Hindlimb muscle (tissue), 1 donor: ENCODE data around the gene BATF. TPM values are rescaled to one million over a fixed set of nuclear protein-coding genes. Genes with fewer than 3 reads are reported as not detected.
A peak's percentile ranks its signal among the peaks of the same experiment; 100 is the strongest.

Experiments used
- DNase-seq: peaks from one replicate; pipeline ENCODE4 v3.0.0-alpha.2; 2013
- polyA plus RNA-seq: library from polyadenylated mRNA; unstranded; fragments of 120-200 nt; gene quantifications from one replicate; pipeline ENCODE4 v1.2.1, GENCODE V29; 2013; ENCODE audit not compliant: insufficient read length

Gene BATF
- polyA plus RNA-seq, 1 donor = 1.0 TPM

DNA sequence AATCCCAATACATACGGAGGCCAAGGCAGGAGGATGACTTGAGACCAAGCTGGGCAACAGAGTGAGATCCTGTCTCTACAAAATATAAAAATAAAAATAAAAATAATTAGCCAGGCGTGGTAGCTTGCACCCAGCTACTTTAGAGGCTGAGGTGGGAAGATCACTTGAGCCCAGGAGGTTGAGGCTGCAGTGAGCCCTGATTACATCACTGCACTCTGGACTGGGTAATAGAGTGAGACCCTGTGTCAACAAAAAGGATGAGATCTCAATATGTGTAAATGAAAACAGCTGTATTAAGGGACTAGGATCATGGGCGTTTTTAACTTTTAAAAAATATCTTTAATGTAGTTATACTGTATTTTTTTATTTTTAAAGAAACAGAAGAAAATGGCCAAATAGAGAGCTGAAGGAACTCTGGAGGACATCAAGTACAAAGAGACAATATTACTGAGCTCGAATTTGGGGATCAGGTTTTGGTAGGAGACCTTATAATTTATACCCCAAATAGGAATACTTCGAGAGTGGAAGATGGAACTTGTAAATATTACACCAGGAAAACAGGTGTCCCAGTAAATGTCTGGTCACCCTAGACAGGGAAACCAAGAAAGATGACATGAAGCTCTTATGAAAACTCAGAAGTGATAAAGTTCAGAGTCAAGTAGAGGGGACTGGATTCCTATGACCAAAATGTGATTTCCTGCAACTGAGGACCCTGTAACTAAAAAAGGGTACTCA lies 13.1 kb downstream of the BATF start:
- DNase-seq = no peak

GRCh38 chr14:75537071-75537470 lies 14.8 kb downstream of the BATF start:
- DNase-seq = no peak

DNA sequence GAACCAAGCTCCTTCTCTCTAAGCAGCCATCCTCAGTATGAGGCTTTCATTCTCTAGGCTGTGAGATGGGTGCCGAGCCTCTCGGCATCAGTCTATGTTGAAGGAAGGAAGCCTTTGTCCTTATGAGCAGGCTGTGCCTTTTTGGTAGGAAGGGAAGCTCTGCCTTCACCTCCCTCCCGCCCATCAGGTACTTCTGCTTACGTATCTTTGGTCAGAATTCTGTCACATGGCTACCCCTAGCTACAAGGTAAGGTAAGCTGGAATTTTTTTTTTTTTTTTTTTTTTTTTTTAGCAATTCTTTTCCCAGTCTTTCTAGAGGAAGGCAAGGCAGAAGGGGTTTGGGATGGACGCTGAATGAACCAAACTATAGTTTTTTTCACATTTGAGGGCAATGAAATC lies 16.9 kb downstream of the BATF start:
- DNase-seq = no peak

DNA sequence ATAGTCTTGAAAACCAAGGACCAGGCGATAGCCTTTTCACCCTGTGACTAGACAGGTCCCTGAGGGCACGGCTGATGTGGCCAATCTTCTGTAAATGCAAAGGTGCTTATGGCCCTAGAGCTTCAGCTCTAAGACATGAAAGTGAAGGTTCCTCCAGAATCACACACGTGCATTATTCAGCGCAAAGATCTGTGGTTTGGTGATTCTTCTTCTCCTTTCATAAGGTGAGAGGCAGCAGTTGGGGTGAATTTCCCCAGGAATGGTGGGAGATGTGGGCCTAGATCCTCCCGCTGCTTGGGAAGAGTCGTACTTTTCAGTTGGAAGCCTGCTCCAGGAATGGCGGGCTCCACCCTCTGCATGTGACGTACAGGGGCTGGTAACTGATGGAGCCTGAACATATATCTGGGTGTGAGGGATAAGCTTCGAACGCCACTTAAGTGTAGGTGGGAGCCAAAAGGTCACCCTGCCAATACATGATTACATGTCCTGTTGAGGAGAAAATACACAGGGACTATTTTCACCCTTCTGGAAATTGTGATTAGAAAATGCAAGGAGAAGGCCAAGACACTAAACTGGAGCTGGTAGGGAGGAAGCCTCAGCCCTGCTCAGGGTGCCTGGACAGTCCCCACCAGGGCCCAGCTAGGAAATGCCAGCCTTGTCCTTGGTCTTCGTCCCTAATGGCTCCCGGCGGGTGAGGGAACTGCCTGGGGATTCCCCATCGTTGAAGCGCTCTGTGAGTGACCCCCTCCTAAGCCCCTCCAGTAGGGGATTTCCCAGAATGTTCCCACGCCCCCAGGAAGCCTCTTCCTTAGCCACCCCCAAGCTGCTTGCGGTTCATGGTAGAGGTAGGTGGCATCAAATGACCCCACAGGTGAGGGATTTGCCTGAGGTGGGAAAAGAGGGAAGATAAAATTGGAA lies 17.6 kb downstream of the BATF start:
- DNase-seq = no peak

GRCh38 chr14:75540479-75540851 lies 18.2 kb downstream of the BATF start:
- no peak for DNase-seq

GRCh38 chr14:75542588-75543091 lies 20.4 kb downstream of the BATF start:
- peak; percentile 44 for DNase-seq

GRCh38 chr14:75543253-75543652 lies 21.0 kb downstream of the BATF start:
- no peak for DNase-seq

DNA sequence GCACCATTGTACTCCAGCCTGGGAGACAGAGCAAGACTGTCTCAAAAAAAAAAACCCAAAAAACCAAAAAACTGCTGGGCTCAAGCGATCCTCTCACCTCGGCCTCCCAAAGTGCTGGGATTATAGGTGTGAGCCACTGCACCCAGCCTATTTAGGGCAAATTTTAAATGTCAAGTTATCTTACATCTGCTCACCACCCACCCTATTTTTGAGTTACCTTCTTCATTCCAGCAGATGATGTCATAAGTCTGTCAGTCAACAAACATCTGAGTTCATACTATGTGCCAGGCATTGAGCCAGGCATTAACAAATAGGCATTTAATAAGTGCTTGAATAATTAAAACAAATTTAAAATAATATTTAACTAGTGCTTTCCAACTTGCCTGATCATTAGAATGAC lies 21.5 kb downstream of the BATF start:
- no peak for DNase-seq

DNA sequence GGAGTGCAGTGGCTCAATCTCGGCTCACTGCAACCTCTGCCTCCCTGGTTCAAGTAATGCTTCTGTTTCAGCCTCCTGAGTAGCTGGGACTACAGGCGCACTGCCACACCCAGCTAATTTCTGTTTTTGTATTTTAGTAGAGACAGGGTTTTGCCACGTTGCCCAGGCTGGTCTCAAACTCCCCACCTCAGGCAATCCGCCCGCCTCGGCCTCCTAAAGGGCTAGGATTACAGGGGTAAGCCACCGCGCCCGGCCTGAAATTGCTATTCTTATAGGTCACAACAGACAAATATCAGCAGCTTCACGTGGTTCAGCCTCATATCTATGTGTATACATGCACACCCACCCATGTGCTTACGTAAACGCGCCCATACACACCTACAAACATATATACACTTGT lies 23.6 kb downstream of the BATF start:
- DNase-seq = no peak

GRCh38 chr14:75547552-75548250 lies 25.4 kb downstream of the BATF start:
- DNase-seq = no peak

GRCh38 chr14:75548544-75548943 lies 26.3 kb downstream of the BATF start:
- DNase-seq = no peak

DNA sequence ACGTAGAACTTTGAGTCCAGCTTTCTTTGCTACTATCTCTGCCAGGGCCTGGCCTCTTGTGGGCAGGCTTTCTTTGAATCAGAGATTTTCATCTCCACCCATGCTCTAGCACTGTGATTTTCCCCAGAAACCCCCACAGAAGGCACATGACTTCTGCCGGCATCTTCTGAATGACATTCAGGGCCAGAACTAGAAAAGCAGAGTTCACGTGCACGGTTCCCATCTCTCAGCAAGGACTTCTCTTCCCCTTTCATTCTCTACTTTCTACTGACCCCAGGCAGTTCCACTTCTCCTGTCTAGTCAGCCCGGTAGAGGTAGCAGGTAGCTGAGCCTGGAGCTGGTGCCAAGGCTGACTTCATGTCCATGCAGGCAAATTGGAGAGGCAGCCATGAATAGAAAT lies 26.9 kb downstream of the BATF start:
- peak; percentile 5 for DNase-seq

- DNase-seq = no peak
Observed at GRCh38 chr14:75551021-75551420, 28.8 kb downstream of the BATF start.

- DNase-seq = no peak
Observed at GRCh38 chr14:75553157-75553556, 30.9 kb downstream of the BATF start.

DNA sequence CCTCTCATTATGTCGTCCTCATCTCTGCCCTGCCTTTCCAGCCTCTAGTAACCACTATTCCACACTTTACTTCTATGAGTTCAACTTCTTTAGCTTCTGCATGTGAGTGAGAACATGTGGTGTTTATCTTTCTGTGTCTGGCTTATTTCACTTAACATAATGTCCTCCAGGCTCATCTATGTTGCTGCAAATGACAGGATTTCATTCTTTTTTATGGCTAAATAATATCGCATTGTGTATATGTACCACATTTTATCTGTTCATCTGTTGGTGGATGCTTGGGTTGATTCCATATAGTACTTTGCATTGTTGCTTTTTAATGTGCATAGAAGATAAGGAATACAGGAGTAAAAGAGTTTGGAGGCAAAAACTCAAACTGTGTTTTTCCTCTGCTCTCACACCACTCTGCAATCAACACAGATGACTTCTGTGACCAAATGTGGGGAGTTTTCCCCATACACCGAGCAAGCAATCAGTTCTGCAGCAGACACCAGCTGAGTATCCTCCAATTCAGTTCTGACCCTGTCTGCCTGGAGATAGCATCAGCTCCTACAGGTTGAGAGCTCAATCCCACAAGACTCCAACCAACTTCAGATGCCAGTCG lies 31.6 kb downstream of the BATF start:
- DNase-seq = no peak

DNA sequence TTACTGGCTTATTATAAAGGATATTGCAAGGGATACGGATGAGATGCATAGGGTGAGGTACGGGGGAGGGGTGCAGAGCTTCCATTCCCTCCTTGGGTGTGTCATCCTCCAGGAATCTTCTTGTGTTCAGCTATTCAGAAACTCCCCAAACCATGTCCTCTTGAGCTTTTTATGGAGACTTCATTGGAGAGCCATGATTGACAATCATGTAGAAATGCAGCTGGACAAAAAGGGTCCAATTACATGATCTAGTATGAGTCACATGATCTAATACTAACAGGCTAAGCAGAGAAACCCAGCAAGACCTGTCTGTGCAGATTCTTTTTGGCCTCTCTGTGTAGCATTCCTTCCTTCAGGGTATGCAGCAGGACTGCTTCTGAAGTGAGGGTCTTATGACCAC lies 32.2 kb downstream of the BATF start:
- no peak for DNase-seq

DNA sequence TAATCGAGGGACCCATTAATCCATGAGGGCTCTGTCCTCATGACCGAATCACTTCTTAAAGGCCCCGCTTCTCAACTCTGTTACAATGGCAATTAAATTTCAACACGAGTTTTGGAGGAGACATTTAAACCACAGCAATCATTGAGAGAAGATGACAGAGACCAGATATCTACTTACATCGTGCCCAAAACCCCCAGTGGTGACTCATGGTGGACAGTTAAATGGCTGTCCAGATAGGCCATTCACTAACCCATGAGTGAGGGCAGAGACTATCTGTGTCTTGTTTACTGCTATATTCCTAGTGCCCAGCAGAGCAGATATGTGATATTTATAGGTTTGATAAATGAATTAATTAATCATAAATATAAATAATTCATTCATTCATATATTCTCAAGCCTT lies 36.2 kb downstream of the BATF start:
- no peak for DNase-seq

DNA sequence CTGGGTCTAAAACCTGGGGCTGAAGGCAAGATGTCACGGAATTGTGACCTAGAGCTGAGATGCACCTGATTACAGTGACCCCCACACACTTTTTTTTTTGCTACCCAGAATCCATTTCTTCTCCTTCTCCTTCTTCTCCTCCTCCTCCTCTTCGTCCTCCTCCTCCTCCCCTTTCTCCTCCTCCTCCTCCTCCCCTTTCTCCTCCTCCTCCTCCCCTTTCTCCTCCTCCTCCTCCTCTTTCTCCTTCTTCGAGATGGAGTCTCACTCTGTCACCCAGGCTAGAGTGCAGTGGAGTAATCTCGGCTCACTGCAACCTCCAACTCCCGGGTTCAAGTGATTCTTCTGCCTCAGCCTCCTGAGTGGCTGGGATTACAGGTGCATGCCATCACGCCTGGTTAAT lies 36.8 kb downstream of the BATF start:
- no peak for DNase-seq

GRCh38 chr14:75559451-75560222 lies 37.4 kb downstream of the BATF start:
- DNase-seq = no peak

- peak; percentile 47 for DNase-seq
Observed at GRCh38 chr14:75561013-75561432, 38.8 kb downstream of the BATF start.

DNA sequence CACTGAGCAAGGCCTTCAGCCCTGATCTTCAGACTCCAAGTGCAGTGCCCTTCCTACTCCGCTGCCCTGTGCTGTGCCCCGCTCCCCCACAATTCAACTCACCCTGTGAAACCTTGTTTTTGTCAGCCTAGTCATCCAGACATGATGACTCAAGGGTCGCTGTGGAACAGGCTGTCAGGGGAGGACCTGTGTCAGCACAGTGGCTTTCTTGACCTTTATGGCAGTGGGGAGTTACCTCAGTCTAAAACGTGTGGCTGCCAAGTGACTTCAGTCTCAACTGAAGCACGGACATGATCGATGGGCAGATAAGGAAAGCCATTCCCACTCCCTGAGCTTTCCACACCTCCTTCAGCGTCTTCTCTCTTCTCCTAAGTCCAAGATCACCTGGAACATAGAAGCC lies 39.8 kb downstream of the BATF start:
- no peak for DNase-seq

DNA sequence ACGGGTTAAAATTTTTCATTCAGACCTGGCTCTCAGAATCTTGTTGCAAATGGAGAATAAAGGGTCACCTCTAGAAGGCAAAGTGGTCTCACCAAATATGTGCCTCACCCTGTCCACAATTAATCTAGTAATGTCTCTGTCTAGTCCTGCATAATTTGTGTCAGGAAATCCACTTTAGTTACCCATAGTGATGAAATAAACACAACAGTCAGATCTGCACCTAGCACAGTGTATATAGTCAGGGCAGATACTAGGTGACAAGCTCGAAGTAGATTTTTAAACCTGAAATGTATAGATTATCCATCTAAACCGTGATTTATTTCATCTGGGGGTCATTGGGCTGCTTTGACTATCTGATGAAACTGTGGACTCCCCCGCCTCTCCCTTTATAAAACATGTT lies 40.2 kb downstream of the BATF start:
- DNase-seq = no peak
